22Rv1 (cell line): ENCODE data around the gene LRRC70.

Experiments
- ZFX ChIP-seq: fragments of 450-650 bp; IDR thresholded peaks from 2 replicates; pipeline ENCODE4 v1.6.1; 2017; ENCODE audit warnings: antibody characterized with exemption, borderline replicate concordance
- TF ChIP-seq, protein P1 (sequence below): fragments of 450-650 bp; IDR thresholded peaks from 2 replicates; pipeline ENCODE4 v1.5.1; 2017; ENCODE audit warnings: mild to moderate bottlenecking

DNA sequence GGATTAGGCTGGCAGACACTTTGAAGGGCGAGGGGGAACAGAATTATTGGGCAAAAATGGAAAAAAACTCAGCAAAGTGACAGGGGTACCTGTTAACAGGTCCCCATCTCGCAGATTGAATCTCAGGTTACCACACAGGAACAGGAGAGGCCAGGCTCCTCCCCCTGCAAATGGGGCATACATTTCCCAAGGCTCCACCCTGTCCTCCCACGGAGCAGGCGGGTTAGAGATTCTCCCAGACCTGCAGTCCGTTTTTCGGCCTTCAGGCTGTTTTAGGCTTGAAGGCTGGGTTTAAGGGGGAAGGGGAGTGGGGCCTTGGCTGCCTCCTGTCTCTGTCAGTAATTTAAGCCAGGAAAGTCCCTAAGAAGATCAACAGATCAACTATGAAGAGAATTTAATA lies 42.7 kb downstream of the LRRC70 start:
- TF ChIP-seq, protein P1, sequence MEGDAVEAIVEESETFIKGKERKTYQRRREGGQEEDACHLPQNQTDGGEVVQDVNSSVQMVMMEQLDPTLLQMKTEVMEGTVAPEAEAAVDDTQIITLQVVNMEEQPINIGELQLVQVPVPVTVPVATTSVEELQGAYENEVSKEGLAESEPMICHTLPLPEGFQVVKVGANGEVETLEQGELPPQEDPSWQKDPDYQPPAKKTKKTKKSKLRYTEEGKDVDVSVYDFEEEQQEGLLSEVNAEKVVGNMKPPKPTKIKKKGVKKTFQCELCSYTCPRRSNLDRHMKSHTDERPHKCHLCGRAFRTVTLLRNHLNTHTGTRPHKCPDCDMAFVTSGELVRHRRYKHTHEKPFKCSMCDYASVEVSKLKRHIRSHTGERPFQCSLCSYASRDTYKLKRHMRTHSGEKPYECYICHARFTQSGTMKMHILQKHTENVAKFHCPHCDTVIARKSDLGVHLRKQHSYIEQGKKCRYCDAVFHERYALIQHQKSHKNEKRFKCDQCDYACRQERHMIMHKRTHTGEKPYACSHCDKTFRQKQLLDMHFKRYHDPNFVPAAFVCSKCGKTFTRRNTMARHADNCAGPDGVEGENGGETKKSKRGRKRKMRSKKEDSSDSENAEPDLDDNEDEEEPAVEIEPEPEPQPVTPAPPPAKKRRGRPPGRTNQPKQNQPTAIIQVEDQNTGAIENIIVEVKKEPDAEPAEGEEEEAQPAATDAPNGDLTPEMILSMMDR = no peak
- TF ChIP-seq ZFX = no peak
